Left hindlimb (tissue), 1 donor: Measurements from ENCODE around the gene MGAT4B.
"Not testable (repeated sequence)": the region's sequence is repeated elsewhere in the genome, so short reads cannot be mapped to it uniquely, and the experiment has no call there.

Source experiments
- DNase-seq: peaks from one replicate; pipeline ENCODE4 v3.0.0-alpha.2; 2018

The MGAT4B gene

DNA sequence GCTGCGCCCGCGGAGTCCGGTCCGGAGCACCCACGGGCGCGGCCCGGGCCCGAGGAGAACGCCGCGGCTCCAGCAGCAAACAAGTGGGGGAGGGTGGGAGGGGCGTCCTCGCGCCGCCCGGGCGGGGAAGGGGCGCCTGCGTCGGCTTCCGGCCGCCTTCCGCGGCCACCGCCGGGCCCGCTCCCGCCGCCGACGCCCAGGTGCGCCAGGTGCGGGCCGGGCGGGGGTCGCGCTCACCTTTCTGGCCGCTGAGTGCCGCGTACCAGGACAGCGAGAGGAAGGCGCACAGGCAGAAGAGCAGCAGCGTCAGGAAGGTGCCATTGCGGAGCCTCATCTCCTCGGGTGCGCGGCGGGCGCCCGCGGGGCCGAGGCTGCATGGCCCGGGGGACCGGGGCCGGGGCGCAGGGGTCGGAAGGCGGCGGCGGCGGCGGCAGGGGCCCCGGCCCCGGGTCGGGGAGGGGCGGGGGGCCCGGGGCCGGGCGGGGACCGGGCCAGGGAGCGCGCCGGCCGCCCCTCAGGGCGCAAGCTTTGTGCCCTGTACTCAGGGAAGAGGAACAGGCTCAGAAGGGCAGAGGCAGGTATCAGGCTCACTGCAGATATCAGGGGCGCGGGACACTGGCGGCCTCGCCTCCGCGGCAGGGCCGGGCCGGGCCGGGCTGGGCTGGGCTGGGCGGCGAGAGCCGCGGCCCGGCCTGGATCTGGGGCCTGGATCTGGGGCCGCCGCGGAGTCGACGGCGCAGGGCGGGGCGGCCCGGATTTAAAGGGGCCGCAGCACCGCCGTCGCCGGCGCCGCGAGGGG, at the start of gene MGAT4B:
Gene MGAT4B (minus strand): TSS at position 617 of the 799 bp plus-strand sequence. CDS start 283 bp downstream, at position 334.
- peak; percentile 82 for DNase-seq

DNA sequence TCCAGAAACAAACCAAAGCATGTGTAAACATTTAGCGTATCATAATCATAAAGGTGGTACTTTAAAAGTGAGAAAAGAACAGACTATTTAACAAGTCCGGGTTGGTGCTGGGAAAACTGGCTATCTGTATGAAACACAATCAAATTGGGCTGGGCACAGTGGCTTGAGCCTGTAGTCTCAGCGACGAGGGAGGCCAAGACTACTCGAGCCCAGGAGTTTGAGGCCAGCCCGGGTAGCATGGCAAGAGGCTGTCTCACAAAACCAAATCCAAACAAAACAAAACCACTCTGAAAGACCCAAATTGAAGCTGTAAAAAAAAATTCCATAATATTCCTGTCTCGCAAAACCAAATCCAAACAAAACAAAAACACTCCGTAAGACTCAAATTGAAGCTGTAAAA, 47.7 kb upstream of the MGAT4B start:
- DNase-seq: no peak

DNA sequence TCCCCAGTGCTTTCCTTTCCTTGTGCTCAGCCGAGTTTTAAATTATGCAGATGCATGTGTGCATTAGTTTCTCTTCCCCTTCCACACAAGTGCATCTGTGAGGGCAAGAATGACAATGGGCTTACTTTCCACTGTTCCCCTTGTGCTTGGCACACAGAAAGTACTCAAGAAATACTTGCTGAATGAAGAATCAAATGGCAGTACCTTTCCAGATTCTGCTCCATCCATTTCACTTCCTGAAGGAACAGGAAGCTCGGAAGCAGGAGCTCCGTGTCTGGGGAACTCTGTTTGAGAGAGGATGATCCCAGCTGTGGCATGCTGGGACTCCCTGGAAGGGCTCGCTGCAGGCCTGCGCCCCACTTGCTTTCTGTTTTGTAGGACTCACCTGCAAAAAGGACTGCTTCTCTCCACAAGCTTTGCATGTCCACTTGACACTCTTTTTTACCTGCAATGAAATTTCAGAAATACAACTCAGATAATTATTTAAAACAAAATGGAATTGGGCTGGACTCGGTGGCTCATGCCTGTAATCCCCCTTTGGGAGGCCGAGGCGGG, 46.4 kb upstream of the MGAT4B start:
- no peak for DNase-seq

DNA sequence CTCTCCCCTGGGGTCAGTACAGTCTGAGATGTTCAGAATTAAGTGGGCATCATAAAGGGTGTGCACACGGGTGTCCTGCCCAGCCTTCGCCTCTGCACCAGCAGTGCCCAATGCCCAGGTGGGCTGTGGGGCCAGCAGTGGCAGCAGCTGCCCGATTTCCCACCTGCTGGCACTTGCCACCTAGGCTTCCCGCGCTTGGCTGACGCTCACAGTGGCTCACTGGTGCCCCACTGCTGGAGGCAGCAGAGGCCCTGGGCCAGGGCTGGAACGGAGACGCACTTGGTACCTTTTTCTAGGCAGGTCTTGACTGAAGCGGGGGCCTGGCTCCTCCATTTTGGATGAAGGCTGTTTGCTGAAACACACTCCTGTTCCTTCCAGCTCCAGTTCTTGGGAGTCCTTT, 35.0 kb upstream of the MGAT4B start:
- no peak for DNase-seq

DNA sequence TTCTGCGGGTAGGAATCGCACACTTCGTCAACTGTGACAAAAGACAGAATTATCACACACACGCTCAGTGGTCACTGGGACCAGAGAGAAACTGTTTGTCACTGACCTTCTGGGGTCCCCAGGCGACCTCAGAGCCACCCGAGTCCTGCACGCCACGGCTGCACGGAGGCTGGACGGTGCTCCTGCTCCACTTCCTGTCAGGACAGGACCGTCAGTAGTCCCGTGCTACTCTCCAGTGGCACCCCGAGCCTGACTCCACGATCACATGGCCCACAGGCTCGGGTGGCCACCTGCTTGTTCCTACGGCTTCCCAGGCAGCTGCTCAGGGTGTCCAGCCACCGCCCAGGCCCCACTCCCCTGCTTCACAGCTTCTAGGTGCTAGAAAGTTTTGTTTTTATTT, 34.1 kb upstream of the MGAT4B start:
- DNase-seq: no peak

DNA sequence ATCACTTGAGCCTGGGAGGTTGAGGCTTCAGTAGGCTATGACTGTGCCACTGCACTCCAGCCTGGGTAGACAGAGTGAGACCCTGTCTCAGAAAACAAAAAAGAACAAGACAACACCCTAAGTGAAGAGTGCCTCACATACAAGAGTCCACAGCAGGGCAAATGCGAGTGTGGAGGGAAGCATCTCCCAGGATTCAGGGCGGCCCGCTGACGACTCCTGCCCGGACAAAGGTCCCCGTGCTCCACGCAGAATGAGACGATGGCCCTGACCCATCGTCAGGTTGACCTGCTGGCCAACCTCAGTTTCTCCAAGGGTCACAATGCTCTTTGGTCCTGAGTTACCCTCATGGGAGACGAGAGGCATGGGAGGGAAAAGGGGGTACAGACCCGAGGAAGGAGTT, 33.7 kb upstream of the MGAT4B start:
- no peak for DNase-seq

DNA sequence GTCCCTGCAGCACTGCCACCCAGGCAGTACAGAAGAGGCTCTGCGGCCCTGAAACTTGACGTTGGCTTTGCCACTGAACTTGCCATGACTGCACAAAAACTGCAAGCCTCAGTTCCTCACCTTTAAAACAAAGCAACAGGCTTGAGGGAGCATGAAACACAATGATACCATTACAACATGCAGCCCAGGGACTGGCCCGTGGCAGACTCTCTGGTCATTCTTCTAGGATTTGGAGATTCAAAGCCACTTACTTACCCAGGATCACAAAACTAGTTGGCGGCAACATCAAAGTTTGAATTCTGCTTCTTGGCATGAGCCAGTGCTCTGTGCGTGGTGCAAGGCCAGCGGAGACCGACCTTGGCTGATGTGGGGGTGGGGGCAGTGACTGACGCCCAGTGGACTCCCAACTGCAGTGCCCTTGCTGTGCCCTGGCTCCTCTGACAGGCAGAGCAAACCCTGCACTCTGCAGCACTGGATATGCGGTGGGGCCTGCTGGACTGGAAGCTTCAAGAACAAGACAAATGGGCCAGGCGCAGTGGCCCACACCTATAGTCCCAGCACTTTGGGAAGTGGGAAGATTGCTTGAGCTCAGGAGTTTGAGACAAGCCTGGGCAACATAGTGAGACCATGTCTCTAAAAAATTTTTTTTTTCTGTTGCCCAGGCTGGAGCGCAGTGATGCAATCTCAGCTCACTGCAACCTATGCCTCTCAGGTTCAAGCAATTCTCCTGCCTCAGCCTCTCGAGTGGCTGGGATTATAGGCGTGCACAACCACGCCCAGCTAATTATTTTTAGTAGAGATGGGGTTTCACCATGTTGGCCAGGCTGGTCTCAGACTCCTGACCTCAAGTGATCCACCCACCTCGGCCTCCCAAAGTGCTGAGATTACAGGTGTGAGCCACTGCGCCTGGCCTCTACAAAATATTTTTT, 32.9 kb upstream of the MGAT4B start:
- no peak for DNase-seq

DNA sequence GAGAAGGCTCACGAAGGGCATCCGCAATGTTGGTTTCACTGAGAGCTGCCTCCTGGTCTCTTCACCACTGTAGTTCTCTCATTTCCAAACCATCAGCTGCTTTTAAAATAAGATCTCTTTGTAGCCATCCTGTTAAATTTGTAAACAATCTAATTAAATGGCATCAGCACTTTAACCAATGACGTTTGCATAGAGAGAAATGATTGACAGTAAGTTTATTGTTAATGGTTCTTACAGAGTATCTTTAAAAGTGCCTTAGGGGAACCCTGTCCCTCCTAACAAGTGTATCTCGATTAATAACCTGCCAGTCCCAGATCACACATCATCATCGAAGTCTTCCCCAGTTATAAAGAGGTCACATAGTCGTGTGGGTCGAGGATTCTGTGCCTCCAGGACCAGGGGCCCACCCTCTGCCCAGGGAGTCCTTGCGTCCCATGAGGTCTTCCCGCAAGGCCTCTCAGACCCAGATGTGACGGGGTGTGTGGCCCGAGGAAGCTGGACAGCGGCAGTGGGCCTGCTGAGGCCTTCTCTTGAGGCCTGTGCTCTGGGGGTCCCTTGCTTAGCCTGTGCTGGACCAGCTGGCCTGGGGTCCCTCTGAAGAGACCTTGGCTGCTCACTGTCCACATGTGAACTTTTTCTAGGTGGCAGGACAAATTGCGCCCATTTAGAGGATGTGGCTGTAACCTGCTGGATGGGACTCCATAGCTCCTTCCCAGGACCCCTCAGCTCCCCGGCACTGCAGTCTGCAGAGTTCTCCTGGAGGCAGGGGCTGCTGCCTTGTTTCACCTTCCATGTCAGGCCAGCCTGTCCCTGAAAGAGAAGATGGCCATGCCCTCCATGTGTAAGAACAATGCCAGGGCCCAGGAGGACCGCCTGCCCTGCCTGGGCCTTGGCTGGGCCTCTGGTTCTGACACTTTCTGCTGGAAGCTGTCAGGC, 30.7 kb upstream of the MGAT4B start:
- DNase-seq: no peak

DNA sequence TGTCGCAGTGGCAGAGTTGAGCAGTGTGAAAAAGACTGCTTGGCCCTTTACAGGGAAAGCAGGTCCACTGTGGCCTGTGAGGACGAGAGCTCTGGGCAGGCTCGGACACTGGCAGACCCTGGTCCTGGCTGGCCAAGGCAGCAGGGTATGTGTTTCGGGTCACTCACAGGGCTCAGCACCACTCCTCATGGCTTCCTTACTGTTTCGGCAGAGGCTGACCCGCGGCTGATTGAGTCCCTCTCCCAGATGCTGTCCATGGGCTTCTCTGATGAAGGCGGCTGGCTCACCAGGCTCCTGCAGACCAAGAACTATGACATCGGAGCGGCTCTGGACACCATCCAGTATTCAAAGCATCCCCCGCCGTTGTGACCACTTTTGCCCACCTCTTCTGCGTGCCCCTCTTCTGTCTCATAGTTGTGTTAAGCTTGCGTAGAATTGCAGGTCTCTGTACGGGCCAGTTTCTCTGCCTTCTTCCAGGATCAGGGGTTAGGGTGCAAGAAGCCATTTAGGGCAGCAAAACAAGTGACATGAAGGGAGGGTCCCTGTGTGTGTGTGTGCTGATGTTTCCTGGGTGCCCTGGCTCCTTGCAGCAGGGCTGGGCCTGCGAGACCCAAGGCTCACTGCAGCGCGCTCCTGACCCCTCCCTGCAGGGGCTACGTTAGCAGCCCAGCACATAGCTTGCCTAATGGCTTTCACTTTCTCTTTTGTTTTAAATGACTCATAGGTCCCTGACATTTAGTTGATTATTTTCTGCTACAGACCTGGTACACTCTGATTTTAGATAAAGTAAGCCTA, 29.8 kb upstream of the MGAT4B start:
- no peak for DNase-seq

DNA sequence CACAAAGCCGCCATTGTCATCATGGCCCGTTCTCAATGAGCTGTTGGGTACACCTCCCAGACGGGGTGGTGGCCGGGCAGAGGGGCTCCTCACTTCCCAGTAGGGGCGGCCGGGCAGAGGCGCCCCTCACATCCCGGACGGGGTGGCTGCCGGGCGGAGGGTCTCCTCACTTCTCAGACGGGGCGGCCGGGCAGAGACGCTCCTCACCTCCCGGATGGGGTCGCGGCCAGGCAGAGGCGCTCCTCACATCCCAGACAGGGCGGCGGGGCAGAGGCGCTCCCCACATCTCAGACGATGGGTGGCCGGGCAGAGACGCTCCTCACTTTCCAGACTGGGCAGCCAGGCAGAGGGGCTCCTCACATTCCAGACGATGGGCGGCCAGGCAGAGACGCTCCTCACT, 28.2 kb upstream of the MGAT4B start:
- not testable (repeated sequence) for DNase-seq

DNA sequence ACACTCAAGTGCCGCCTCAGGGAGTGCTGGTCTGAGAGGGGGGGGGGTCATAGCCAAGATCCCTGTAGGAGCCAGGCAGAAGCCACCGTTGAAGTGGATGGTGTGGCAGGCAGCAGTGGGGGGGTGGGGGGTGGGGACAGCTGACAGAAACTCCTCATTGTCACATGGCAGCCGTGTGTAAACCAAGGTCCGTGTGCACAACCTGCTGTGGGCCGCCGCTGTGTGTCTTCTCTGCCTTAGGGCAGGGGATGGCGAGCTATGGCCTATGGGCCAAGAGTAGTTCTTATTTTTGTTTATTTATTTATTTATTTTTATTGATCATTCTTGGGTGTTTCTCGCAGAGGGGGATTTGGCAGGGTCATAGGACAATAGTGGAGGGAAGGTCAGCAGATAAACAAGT, 27.5 kb upstream of the MGAT4B start:
- DNase-seq: no peak

DNA sequence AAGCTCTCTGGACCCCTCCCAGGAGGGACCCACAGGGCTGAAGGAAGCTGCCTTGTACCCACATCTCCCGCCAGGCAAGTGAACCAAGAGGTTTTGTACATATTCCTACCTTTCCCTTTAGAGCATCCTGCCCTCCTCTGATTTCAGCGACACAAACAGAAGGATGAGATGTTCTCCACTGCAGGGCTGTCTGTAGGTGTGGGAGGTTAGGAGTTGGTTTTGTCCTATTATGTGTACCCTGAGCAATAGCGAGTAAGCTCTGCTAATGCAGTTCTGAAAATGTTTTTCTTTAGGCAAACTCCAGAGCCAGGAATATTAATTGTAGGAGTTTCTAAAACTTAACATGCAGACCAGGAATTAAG, 27.0 kb upstream of the MGAT4B start:
- peak; percentile 8 for DNase-seq

DNA sequence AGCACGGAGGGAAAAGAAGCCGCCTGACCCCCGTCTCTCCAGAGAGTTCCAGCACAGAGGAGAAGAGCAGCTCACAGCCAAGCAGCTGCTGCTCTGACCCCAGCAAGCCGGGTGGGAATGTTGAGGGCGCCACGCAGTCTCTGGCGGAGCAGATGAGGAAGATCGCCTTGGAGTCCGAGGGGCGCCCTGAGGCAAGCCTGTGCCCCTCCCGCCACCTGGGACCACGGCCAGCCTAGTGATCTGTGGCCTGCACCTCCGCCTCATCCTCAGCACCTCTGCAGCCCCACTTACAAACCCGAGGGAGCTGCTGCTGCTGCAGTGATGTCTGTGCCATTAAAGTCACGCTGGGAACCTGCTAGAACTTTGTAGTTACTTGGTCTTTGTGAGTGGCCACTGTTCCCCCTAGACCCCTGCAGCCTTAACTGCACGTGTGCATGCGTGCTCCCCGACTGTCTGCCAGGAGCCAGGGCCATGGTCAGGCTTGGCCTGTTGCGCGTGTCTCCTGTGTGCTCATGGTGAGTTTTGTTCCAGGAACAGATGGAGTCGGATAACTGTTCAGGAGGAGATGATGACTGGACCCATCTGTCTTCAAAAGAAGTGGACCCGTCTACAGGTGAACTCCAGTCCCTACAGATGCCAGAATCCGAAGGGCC, 26.5 kb upstream of the MGAT4B start:
- DNase-seq: peak; percentile 12

DNA sequence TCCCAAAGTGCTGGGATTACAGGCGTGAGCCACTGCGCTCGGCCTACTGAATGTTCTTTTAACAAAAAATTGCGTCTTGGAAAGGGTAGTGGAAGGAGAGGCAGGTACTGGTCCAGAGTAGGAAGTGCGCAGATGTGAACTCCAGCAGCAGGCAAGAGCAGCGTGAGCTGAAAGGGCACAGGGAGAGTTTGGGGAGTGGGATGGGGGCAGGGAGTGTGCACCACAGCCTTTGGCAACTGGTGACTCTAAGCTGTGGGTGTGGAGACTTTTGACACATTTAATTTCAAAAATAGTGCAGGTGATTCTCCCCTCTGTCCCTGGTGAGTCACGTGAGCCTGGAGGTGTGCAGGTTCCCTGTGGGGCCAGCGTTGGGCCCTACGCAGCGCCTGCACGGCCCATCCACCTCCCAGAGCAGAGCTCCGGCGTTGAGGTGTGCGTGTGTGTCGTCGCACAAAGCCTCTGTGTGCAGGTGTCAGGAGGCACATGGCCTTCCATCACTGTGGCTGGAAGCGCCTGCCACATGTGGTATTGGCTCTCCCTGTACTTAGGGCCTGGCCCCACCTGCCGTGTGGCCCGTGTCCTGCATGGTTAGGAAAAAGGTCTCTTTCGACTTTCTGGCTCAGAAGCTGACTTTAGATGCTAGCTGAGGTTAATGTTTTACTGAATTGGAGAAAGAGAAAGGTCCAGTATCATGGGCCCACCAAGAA, 25.5 kb upstream of the MGAT4B start:
- DNase-seq: peak; percentile 25

DNA sequence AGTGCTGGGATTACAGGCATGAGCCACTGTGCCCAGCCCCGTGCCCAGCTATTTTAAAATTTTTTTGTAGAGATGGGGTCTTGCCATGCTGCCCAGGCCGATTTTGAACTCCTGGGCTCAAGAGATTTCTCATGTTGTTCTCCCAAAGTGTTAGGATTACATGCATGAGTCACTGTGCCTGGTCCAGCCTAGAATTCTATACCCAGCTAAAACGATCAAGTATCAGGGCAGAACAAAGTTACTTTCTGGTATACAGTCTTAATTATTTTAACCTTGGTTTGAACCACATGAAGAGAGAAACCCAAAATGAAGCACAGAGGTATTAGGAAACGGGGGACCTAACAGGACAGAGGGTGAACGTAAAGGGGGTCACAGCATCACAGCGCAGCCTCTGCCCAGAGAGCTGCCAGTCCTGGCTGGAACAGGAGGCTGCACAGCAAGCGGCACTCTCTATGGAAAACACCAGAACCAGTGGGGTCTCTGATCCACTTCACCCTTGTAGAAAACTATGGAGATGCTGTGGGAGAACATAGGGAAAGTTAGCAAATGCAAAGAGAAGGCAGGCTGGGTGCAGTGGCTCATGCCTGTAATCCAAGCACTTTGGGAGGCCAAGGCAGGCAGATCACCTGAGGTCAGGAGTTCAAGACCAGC, 24.3 kb upstream of the MGAT4B start:
- DNase-seq: peak; percentile 16

DNA sequence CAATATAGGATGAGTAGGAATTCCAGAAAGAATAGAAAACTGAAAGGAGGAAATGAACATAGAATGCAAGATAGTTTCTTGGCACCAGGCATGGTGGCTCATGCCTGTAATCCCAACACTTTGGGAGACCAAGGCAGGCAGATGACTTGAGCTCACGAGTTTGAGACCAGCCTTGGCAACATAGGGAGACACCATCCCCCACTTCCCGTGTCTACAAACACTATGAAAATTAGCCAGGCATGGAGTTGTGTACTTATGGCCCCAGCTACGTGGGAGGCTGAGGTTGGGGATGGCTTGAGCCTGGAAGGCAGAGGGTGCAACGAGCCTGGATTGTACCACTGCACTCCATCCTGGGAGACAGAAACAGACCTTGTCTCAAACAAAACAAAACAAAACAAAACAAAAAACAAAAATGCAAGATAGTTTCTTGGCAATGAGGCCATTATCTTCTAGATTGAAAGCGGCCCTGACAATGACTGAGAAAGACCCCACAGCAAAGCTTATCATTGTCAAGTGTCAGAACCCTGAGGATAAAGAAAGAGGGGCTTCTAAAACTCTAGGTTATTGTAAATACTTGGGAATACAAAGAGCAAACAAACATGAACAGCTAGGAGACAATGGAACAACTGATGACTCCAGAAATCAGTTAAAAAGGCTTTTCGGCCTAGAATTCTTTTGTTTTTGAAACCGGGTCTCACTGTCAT, 23.2 kb upstream of the MGAT4B start:
- no peak for DNase-seq

DNA sequence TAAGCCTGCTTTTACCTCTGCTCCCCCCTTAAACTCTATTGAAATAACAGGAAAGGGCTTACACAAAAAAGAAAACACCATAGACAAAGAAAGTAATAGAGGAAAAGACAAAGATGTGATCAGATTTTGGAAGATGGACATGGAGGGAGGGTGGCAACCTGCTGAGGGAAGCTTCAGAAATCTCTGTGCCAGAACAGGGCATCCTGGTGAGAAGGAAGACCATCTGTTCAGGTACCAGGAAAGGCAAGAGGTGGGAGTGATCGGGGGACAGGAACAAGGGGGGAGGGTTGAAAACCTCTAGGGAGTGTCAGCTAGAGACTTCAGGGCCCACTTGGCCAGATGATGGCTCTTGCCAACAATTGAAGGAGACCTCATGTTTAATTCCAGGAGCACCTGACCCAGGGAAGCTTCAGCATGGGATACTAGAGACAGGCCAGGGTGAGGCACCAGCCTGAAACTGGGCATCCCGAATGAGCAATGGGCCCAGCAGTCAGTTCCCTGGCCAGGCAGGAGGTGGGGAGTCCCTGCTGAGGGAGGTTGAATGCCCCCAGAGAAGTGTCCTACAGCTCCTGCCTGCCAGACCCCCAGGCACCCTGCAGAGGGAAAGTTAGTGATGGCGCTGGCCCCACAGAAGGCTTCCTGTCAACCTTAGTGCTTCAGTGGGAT, 22.2 kb upstream of the MGAT4B start:
- DNase-seq: peak; percentile 8

DNA sequence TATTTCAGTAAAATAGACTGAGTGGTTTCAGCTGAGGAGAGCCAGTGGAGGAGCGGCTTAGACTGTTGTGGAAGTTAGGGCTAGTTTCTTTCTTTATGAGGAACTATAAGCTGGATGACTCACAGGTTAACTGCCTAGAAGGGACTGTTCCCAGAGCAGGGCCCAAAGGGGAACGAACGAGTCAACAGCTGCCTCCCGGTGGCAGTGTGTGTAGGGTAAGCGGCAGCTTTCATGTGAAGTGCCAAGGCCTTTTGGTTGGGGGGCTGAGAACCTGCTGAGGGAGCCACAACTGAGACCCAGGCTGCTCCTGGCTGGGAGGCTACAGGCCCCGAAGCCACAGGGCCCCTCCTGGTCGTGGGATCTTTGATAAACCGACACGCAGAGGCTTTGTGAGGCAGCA, 21.0 kb upstream of the MGAT4B start:
- DNase-seq: no peak
